Islet of Langerhans (tissue), 1 donor: ENCODE results near the gene NRTN.

Source experiments
- FAIRE-seq: peaks from one replicate; lab custom pipeline; 2011; peaks lifted over from hg19 to GRCh38; lab: Jason Lieb, UNC

The NRTN gene

GRCh38 chr19:5814852-5815246, 10.0 kb downstream of the NRTN start:
- no peak for FAIRE-seq

- no peak for FAIRE-seq
Observed at GRCh38 chr19:5817218-5817617, 12.4 kb downstream of the NRTN start.

DNA sequence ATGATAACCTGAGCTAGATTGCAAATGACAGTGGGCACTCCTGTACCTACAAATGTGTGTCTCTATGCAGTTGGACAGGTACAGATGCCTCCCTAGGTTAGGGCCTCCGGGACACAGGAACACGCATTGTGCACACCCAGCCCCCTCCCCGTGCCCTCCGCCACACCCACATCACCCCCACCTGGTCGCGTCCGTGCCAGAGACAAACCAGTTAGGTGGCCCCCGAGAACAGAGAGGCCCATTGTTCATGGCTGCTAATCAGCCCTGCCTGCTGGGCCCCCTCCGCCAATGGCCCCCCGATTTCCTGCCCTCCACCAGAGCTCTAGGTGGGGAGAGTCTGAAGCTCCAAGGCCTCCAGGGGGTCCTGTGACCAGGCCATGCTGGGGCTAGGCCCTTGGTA, 13.7 kb downstream of the NRTN start:
- no peak for FAIRE-seq

DNA sequence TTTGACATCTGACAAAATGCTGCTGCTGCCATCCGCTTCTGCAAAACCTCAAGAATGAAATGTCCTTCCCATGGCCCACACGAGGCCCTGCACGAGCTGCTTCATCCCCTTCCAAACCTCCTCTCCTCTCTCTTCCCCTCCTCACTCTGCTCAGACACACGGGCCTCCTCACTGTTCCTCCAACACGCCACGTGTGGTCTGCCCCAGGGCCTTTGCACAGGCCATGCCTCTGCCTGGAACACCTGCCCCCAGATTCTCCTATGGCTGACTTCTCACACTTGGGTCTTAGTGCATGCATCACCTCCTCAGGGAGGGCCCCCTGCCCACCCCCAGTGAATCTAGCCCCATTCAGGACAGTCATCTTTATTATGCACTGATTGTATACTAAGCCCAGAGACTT, 15.9 kb downstream of the NRTN start:
- FAIRE-seq: no peak

DNA sequence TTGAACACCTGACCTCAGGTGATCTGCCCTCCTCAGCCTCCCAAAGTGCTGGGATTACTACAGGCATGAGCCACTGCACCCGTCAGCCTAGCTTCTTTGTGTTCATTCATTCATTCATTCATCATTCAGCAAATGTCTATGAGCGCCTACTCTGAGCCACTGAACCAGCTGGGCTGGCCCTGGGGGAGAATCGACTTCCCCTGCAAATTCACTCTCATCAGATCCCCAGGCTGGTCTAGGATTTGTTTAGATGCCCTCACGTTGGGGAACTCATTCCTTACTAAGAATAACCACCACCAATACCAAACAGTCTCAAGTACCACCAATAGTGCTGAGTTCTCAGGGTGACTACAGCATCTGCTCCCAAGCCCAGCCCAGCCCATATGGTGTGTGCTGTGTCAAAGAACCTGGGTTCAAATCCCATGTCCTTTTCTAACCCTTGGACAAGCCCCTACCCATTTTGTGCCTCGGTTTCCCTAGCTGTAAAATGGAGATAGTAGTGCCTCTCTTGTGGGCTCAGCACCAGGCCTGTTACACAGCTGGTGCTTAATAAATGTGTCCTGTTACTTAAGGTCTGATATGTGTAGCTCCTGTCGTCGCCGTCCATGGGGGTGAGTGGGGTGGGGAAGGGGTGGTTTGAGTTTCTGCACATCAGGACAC, 16.8 kb downstream of the NRTN start:
- no peak for FAIRE-seq

DNA sequence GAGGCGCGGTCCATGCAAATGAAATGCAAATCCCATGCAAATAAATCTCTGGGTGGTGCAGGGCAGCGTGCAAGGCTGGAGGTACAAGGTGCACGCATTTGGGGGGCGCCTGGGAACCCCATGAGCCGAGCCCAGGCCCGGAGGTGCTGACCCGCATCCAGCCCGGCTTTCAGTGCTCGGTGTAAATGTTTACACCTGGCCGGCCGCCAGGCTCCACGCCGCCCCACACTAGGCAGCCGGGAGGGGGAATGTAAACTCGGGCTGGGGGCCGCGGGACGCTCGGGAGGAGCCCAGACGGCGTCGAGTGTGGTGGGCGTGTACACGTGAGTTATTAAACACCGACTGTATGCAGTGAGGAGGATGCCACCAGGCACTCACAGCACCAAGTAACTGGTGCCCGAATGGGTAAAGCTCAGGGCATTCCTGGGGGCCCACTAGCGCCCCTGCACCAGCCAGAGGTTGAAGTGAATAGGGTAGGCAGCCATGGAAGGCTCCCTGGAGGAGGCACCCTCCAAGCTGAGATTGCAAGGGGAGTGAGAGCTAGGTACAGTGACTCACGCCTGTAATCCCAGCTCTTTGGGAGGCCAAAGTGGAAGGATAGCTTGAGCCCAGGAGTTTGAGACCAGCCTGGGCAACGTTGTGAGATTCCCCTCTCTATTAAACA, 17.4 kb downstream of the NRTN start:
- FAIRE-seq: no peak

GRCh38 chr19:5823579-5824281, 18.9 kb downstream of the NRTN start:
- FAIRE-seq: no peak

DNA sequence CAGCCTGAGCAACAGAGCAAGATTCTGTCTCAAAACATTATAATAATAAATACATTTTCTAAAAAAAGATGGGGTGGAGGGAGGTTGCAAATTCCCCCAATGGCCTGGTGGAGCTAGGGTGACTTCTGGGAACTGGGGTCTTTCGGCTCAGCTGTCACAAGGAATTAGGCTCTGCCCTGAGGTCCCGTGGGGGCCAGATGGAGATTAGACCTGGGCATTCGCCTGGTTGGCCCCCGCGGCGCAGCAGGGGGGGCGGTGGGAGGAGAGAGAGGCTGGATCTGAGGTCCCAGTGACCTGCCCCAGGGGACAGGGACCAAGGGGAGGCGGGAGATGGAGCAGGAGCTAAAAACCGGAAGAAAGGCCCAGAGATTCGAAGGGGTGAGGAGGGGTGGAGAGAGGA, 19.9 kb downstream of the NRTN start:
- no peak for FAIRE-seq

DNA sequence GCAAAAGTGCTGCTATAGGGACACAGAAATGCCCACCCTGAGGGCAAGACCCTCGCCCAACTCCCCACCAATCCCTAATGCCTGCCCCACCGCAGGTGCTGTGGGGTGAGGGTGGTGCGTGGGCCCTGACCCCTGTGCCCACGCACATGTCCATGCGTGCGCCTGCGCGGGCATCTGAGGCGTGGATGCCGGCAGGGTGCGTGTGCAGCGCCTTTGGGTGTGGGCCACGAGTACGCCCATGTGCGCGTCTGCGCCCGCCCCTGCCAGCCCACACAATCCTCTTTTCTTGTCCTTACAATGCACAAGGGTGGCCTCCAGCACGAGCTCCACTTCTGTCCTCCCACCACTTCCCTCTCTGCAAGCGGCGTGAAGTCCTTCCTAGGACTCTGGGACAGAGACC, 20.3 kb downstream of the NRTN start:
- no peak for FAIRE-seq

DNA sequence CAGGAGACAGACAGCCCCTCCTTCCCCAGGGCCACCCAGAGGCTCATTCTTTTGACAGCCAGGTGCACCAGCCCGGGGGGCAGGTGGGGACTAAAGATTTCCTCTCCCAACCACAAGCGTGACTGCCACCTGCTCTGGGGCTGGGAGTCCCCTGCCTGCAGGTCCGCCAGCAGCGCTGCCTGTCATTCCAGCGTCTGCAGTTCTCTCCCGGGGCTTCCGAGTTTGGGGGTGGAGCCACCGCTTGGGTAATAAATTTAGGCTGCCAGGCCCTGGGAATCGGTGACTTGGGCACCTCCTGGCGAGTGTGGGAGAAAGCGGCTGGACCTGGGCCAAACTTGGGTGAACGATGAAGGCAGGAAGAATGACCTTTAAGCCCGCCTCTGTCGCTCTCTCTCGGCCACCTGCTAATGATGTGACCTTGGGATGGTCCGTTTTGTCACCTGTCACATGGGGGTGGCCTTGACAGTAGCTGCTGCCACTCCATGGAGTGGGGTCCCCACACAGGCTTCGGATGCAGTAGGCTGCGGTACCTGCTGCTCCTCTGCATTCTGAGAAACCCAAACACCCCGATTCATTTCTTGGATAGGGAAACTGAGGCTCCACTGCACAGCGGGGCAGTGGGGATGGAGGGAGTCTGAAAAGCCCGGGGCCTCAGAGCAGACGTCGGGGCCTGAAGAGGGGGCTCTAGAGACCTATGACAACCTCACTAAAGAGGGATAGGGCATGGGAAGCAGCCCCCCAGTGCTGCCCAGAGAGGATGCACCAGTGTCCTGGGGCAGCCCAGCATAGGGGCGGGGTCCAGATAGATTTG, 21.9 kb downstream of the NRTN start:
- no peak for FAIRE-seq

DNA sequence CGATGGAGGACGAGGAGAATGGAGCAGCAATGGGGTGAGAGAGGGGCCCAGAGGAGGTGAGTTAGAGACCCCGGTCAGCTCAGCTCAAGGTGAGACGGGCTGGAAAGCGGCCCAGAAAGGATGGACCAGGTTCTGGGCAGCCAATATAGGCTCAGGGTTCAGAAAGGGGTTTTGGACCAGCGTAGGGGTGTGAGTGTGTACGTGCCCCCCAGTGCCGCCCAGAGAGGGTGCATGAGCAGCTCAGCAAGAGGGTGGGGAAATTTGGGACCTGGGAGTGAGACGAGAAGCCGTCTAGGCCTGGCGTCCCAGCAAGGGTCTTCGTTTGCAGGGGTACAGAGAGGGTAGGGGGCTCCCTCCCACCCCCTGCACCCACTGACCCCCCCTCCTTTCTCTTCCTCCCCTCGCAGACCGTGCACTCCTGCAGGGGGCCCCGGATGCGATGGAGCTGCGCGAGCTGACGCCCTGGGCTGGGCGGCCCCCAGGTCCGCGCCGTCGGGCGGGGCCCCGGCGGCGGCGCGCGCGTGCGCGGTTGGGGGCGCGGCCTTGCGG, 22.5 kb downstream of the NRTN start:
- no peak for FAIRE-seq

DNA sequence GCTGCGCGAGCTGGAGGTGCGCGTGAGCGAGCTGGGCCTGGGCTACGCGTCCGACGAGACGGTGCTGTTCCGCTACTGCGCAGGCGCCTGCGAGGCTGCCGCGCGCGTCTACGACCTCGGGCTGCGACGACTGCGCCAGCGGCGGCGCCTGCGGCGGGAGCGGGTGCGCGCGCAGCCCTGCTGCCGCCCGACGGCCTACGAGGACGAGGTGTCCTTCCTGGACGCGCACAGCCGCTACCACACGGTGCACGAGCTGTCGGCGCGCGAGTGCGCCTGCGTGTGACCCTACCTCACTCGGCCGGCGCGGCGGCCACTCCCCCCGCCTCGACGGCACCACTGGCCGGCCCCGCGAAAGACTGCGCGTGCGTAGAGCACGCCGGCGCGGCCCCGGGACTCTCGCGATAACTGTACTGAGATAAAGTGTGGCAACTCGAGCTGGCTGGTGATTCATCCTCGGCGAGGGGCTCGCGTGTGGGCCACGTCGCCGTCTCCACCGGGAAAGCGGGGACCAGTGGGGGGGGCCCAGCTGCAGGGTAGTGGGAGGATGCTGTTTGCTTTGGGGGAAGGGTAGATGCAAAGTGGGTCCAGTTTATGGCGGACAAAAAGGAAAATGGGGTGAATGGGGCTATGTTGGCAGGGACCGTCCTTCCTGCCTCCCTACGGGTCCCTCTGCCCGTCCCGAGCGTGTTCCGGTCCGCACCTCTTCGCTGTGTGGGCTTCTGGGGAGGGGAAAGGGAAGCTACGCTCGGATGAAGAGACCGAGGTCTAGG, 23.2 kb downstream of the NRTN start:
- no peak for FAIRE-seq

DNA sequence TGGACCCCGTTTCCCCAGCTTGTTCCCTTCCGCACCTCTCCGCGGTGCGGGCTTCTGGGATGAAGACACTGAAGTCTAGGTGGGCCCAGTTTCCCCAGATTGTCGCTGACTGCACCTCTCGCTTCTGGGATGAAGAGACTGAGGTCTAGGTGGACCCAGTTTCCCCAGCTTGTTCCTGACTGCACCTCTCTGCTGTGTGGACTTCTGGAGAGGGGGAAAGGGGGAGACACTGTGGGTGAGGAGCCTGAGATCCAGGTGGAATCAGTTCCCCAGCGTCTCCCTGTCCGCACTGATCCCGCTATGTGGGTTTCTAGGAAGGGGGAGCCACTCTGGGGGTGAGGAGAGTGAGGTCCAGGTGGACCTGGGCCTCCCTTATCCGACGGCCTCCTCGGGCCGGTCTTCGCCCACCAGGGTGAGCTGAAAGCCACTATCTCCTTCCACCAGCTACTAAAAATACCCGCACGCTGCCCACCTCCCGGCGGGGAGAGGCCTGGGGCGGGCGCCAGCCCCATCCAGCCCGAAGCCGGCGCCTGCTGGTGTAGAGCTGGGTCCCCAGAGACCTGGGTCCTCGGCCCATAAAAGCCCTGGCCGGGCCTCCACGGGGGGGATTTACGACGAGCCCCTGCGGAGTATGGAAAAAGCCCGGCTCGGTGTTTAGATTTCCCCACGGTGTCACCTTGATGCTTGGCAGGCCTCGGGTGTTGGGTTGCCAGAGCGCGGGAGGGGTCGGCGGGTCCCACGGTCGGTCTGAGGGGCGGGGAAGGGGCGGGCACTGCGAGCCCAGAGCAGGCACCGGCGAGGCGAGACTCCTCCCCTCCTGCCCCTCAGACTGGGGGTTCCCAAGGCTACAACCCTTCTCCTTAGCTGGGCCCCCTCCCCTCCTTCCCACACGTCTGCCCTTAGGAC, 24.0 kb downstream of the NRTN start:
- FAIRE-seq: no peak

DNA sequence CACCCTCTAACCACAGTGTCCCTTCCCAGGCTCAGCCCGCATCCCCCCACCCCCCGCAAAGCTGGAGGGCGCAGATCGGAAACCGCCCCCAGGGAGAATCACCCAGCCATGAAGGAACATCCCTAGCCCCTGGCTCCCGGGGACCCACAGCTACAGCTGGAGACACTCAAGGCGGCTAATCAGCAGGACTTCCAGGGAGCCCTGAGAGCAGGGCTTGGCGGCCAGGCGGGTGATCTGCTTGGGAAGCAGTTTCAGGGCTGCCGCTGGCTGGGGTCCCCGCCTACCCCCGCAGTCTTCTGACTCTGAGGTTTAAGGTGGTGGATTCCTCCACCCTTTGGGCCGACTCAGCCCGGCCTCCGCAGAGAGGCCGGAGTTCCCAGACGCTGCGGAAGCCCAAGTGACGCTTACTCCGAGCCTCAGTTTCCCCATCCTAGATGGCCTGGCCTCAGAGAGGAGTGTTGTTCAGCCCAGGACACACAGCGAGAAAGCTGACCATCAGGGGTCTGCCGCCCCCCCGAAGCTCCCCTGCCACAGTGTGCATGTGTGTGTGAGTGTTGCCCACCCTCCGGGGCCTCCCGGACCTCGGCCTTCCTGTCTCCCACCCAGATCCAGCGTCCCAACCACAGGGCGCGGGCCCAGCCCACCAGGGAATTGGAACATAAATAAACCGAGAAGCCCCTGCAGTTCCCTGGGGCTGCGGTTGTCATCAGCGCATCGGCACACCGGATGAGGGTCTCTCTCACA, 24.9 kb downstream of the NRTN start:
- FAIRE-seq: no peak

GRCh38 chr19:5831159-5831558, 26.3 kb downstream of the NRTN start:
- no peak for FAIRE-seq

- FAIRE-seq: no peak
Observed at GRCh38 chr19:5832061-5832460, 27.2 kb downstream of the NRTN start.

- FAIRE-seq: no peak
Observed at GRCh38 chr19:5832527-5833216, 27.8 kb downstream of the NRTN start.

DNA sequence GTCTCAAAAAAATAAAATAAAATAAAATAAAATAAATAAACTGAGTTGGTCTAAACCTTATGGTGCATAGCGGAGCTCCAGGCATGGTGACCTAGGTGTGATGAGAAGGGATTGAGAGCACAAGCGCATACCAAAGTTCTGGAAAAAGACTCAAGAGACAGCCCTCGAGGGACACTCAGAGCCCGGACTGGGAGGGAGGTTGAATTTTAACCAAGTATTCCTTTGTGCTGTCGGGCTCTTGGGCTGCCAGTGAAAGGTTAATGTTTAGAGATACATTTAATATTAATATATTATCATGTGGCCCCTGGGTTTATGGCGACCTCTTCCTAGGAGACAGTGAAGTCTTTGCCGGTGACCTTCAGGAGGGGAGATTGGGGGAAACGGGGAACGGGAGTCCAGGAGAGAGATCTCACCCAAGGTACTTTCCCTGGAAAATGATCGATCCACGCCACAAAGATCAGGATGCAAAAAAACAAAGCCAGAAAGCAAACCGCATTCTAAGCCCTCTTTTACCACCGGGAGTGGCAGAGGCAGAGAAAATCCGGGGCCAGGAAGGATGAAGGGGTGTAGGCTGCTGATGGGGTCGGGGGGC, 33.0 kb downstream of the NRTN start:
- FAIRE-seq: no peak
